ENCODE measurements around the gene SLC9A9.

DNA sequence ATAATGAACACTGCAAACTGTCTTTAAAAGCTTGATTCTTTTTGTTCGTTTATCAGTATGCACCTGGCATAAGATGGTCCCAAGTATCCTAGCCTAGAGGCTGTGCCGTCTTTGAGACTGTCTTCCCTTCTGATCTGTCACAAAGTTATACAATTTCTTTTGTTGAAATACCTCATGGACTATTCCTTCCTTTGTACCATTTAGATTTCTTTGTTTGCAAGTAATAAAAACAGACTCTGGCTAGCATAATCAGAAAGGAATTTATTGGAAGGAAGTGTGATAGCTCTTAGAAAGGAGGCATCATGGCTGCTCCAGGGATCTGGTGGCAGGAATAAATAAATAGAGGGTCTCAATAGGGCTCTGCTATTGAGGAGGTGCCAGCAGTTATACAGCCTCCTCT, 280.4 kb downstream of the SLC9A9 start:
- no peak for TF ChIP-seq POLR2A (IDR thresholded peaks at IDR 0.05)
- TF ChIP-seq, protein P1, sequence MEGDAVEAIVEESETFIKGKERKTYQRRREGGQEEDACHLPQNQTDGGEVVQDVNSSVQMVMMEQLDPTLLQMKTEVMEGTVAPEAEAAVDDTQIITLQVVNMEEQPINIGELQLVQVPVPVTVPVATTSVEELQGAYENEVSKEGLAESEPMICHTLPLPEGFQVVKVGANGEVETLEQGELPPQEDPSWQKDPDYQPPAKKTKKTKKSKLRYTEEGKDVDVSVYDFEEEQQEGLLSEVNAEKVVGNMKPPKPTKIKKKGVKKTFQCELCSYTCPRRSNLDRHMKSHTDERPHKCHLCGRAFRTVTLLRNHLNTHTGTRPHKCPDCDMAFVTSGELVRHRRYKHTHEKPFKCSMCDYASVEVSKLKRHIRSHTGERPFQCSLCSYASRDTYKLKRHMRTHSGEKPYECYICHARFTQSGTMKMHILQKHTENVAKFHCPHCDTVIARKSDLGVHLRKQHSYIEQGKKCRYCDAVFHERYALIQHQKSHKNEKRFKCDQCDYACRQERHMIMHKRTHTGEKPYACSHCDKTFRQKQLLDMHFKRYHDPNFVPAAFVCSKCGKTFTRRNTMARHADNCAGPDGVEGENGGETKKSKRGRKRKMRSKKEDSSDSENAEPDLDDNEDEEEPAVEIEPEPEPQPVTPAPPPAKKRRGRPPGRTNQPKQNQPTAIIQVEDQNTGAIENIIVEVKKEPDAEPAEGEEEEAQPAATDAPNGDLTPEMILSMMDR (IDR thresholded peaks at IDR 0.05) = no peak

Measured in thyroid gland (tissue), 4 donors.